B cell (primary cell): ENCODE data around the gene NAA40. TPM values are rescaled to one million over a fixed set of nuclear protein-coding genes. Genes with fewer than 3 reads are reported as not detected.
A peak's percentile ranks its signal among the peaks of the same experiment; 100 is the strongest.

Source experiments
- ATAC-seq: fragments of 200-7000 bp; cut with Tn5 transposase; one replicate; pipeline ENCODE4 v1.10.0; 2021; ENCODE audit warnings: low read depth, mild to moderate bottlenecking, moderate number of reproducible peaks, moderate library complexity
- CTCF ChIA-PET: fragments of 350-600 bp; sonication (Branson Sonifier 250); formaldehyde crosslinking; loops from one replicate; lab custom pipeline; 2021; ENCODE audit warnings: antibody characterized with exemption, inconsistent platforms; lab: Charles Lee
- POLR2A ChIA-PET: fragments of 350-600 bp; sonication (Branson Sonifier 250); formaldehyde crosslinking; loops from one replicate; lab custom pipeline; 2021; ENCODE audit warnings: antibody characterized with exemption; lab: Charles Lee
- DNase-seq: peaks from one replicate; pipeline ENCODE4 v3.0.0; 2013
- H2AFZ ChIP-seq: 2 replicates; pipeline ENCODE4 v1.6.1; 2012; ENCODE audit warnings: mild to moderate bottlenecking, low read depth, low read length; ENCODE audit not compliant: insufficient read depth, poor library complexity, severe bottlenecking
- H3K27ac ChIP-seq, 2 donors: 1 replicate in 1 of 2; 2 replicates in 1 of 2; pipeline ENCODE4 v1.5.1; 2012 to 2013; ENCODE audit warnings: low read length in 2 of 2, mild to moderate bottlenecking in 2 of 2, moderate library complexity in 1 of 2
- H3K27me3 ChIP-seq, 4 experiments: fragments of 200-600 bp in 1 of 4; sonication (generic) in 1 of 4; replicated peaks in 1 of 4; 1 replicate in 2 of 4; 2 replicates in 2 of 4; pipeline versions ENCODE4 v1.6.1 to v1.7.0; 2013 to 2016; ENCODE audit warnings: low read length in 3 of 4, mild to moderate bottlenecking in 2 of 4, mixed read lengths in 1 of 4, moderate library complexity in 1 of 4; ENCODE audit not compliant: insufficient read depth in 4 of 4, control insufficient read depth in 3 of 4; ENCODE audit errors: control extremely low read depth in 1 of 4
- H3K36me3 ChIP-seq, 2 experiments: replicated peaks in 1 of 2; 1 replicate in 1 of 2; 2 replicates in 1 of 2; pipeline versions ENCODE4 v1.6.1 to v1.7.1; 2013; ENCODE audit warnings: low read length in 1 of 2; ENCODE audit not compliant: insufficient read depth in 2 of 2, control insufficient read depth in 1 of 2; ENCODE audit errors: control extremely low read depth in 1 of 2, extremely low read depth in 1 of 2
- H3K4me1 ChIP-seq, 2 donors: fragments of 200-600 bp in 1 of 2; sonication (generic) in 1 of 2; 1 replicate in 1 of 2; 2 replicates in 1 of 2; pipeline versions ENCODE4 v1.5.1 to v1.6.1; 2013 to 2017; ENCODE audit warnings: low read length in 2 of 2; ENCODE audit not compliant: control insufficient read depth in 2 of 2, insufficient read depth in 2 of 2
- H3K4me2 ChIP-seq: replicated peaks from 2 replicates; pipeline ENCODE3; 2012; ENCODE audit warnings: mild to moderate bottlenecking, low read depth, low read length; ENCODE audit not compliant: poor library complexity, severe bottlenecking
- H3K4me3 ChIP-seq, 5 experiments: fragments of 200-600 bp in 1 of 5; sonication (generic) in 1 of 5; 1 replicate in 3 of 5; 2 replicates in 2 of 5; pipeline versions ENCODE4 v1.5.1 to v1.7.0; 2011 to 2016; ENCODE audit warnings: low read length in 4 of 5, mild to moderate bottlenecking in 4 of 5, low read depth in 2 of 5, control low read depth in 1 of 5, moderate library complexity in 1 of 5; ENCODE audit not compliant: insufficient read depth in 1 of 5; ENCODE audit errors: control extremely low read depth in 1 of 5, extremely low read depth in 1 of 5
- H3K79me2 ChIP-seq: fragments of 200-600 bp; sonication (generic); one replicate; pipeline ENCODE4 v1.6.0; 2016; ENCODE audit warnings: low read length; ENCODE audit not compliant: control insufficient read depth, insufficient read depth
- H3K9ac ChIP-seq: fragments of 200-600 bp; sonication (generic); 2 replicates; pipeline ENCODE4 v1.6.1; 2017; ENCODE audit warnings: mild to moderate bottlenecking, low read length, moderate library complexity
- H3K9me3 ChIP-seq, 3 donors: one replicate each; pipeline versions ENCODE4 v1.6.1 to v1.7.1; 2013; ENCODE audit warnings: low read length in 2 of 3; ENCODE audit not compliant: control insufficient read depth in 2 of 3, insufficient read depth in 1 of 3; ENCODE audit errors: control extremely low read depth in 1 of 3
- H4K20me1 ChIP-seq: 2 replicates; pipeline ENCODE4 v1.6.0; 2012; ENCODE audit warnings: mild to moderate bottlenecking, low read length; ENCODE audit not compliant: insufficient read depth, control insufficient read depth, poor library complexity, severe bottlenecking
- H3K27ac Mint-ChIP-seq: one replicate; pipeline ENCODE4 v1.8.0; 2021; ENCODE audit warnings: mixed read lengths
- H3K27me3 Mint-ChIP-seq: one replicate; pipeline ENCODE4 v1.8.0; 2021; ENCODE audit warnings: mixed read lengths
- H3K4me1 Mint-ChIP-seq: one replicate; pipeline ENCODE4 v1.8.0; 2021; ENCODE audit warnings: mixed read lengths
- H3K4me3 Mint-ChIP-seq: one replicate; pipeline ENCODE4 v1.8.0; 2021; ENCODE audit warnings: mixed read lengths
- H3K9me3 Mint-ChIP-seq: one replicate; pipeline ENCODE4 v1.8.0; 2022; ENCODE audit warnings: mixed read lengths; ENCODE audit not compliant: insufficient read depth
- EZH2 ChIP-seq: IDR thresholded peaks from 2 replicates; pipeline ENCODE4 v1.6.1; 2012; ENCODE audit warnings: borderline replicate concordance, low read depth, mild to moderate bottlenecking, moderate library complexity, low read length; ENCODE audit not compliant: insufficient read depth, poor library complexity, severe bottlenecking
- WGBS: methylation state at CpG from one replicate; pipeline ENCODE4 v1.1.5; 2013; ENCODE audit warnings: missing lambda C conversion rate; ENCODE audit not compliant: insufficient coverage; 5-methylcytosine and 5-hydroxymethylcytosine counted together
- intact Hi-C: fragments of 100-400 bp; cut with micrococcal nuclease; formaldehyde crosslinking; loops from one replicate; pipeline ENCODE4 v1.10.0; 2022
- polyA plus RNA-seq: library from polyadenylated mRNA; depleted of rRNA; stranded (reverse); fragments of >200 nt; gene quantifications from 2 replicates; pipeline ENCODE4 v1.2.3, GENCODE V29; 2012
- total RNA-seq, 2 donors: library from RNA; stranded (reverse); fragments of 120-200 nt in 1 of 2; gene quantifications; 1 replicate in 1 of 2; 2 replicates in 1 of 2; pipeline versions ENCODE4 v1.2.3 to v1.2.4, GENCODE V29; 2013 to 2022
- TF ChIP-seq, protein P1 (sequence below): fragments of 200-600 bp; IDR thresholded peaks from one replicate; pipeline ENCODE4 v1.8.0; 2022; ENCODE audit warnings: antibody characterized with exemption, mild to moderate bottlenecking

NAA40 gene
- total and polyA plus RNA-seq, 2 donors (not counting 1 experiment from before 2014, with no cell fraction given): 41.3 to 47.7 TPM

DNA sequence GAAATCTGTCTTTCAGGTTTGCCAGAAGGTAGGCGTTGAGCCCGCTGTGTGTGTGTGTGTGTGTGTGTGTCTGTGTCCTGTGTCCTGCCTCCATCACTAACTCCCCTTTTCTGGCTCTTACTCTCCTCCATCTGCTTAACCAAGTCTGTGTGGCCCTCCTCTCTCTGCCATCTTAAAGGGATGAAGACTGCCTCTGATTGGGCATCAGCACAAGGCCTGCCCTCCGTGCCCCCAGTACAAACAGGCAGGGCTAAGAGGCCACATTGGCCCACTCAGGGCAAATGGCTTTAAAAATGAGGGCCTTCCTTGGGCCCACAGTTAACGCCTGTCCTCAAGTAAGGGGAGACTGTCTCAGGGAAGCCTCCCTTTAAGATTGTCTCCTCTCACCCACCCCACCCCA is 32.7 kb upstream of the NAA40 start:
- H3K27ac Mint-ChIP-seq: no peak overlapping the region
- Histone ChIP-seq H3K4me1 (no peaks in the 10 kb centered on the region), H3K4me2 (no peak overlapping the region), H2AFZ (no peak overlapping the region), H3K4me3 (no peak overlapping the region), H3K27me3 (no peaks in the 10 kb centered on the region), H3K9ac (no peak overlapping the region), H3K36me3 (peaks cover 3 to 81% of the 10 kb centered on the region in 2 experiments), H3K27ac (no peak overlapping the region), H4K20me1 (peaks cover 86% of the 10 kb centered on the region), H3K9me3 (no peaks in the 10 kb centered on the region), H3K79me2 (peaks cover 5% of the 10 kb centered on the region)
- H3K9me3 Mint-ChIP-seq: no peaks in the 10 kb centered on the region
- WGBS: 100% methylated on average over 1 of the region's 4 CpGs
- ChIA-PET POLR2A (interaction anchor here (0.6 to 1.0 kb wide), 3 partner anchors 23 to 92 kb away, joined by 3 to 6 read pairs (median 4); no protein-coding TSS in a partner anchor), CTCF (interaction anchor here (1.3 to 1.9 kb wide), 4 partner anchors 14 to 139 kb away, joined by 5 to 22 read pairs (median 6); partner anchors contain the start of gene ZFTA)
- H3K4me3 Mint-ChIP-seq: no peak overlapping the region
- H3K4me1 Mint-ChIP-seq: no peaks in the 10 kb centered on the region
- DNase-seq: no peak
- ATAC-seq: no peak
- no peaks in the 10 kb centered on the region for H3K27me3 Mint-ChIP-seq
- TF ChIP-seq EZH2: no peak
- TF ChIP-seq, protein P1, sequence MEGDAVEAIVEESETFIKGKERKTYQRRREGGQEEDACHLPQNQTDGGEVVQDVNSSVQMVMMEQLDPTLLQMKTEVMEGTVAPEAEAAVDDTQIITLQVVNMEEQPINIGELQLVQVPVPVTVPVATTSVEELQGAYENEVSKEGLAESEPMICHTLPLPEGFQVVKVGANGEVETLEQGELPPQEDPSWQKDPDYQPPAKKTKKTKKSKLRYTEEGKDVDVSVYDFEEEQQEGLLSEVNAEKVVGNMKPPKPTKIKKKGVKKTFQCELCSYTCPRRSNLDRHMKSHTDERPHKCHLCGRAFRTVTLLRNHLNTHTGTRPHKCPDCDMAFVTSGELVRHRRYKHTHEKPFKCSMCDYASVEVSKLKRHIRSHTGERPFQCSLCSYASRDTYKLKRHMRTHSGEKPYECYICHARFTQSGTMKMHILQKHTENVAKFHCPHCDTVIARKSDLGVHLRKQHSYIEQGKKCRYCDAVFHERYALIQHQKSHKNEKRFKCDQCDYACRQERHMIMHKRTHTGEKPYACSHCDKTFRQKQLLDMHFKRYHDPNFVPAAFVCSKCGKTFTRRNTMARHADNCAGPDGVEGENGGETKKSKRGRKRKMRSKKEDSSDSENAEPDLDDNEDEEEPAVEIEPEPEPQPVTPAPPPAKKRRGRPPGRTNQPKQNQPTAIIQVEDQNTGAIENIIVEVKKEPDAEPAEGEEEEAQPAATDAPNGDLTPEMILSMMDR: no peak
- intact Hi-C loops: loop anchor here (1.0 kb wide), 1 partner anchor 69 kb away; no protein-coding TSS in a partner anchor

DNA sequence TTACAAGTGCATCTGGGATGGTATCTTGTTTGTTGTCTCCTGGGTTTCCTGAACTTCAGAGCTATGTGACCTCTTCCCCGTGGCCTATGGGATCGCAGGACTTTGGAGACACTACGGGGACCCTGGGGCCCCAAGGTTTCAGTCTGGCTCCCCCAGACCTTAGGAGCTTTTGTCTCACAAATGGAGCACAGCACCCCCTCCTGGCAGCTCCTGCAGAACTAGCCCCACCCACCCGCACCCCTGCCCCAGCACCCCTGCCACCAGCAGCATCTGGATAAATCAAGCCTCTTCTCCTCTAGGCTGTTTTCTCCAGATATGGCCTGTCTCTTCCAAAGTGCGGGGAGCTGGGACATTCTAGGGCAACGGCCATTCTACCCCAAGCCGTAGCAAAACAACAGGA is 32.2 kb upstream of the NAA40 start:
- peak; percentile 54 for DNase-seq

More for the DNA sequence above, 32.2 kb upstream of the NAA40 start:
- Histone ChIP-seq H3K27me3 (no peaks in the 10 kb centered on the region), H3K4me2 (no peak overlapping the region), H3K4me3 (no peak overlapping the region), H3K36me3 (peaks cover 3 to 76% of the 10 kb centered on the region in 2 experiments), H4K20me1 (peaks cover 82% of the 10 kb centered on the region), H3K79me2 (peaks cover 5% of the 10 kb centered on the region), H3K9me3 (no peaks in the 10 kb centered on the region), H3K4me1 (no peaks in the 10 kb centered on the region), H2AFZ (no peak overlapping the region), H3K27ac (no peak overlapping the region), H3K9ac (no peak overlapping the region)
- Mint-ChIP-seq H3K27me3 (no peaks in the 10 kb centered on the region), H3K4me3 (no peak overlapping the region), H3K9me3 (no peaks in the 10 kb centered on the region), H3K4me1 (no peaks in the 10 kb centered on the region), H3K27ac (no peak overlapping the region)
- ChIA-PET POLR2A (interaction anchor here (0.6 to 1.0 kb wide), 3 partner anchors 24 to 92 kb away, joined by 3 to 6 read pairs (median 4); no protein-coding TSS in a partner anchor), CTCF (interaction anchor here (0.9 to 1.9 kb wide), 6 partner anchors 14 to 139 kb away, joined by 3 to 22 read pairs (median 6); partner anchors contain the start of genes MARK2 and ZFTA)
- peak; percentile 47 for ATAC-seq
- TF ChIP-seq, protein P1: peak; percentile 29
- TF ChIP-seq EZH2: no peak
- 91% methylated on average over 6 of the region's 7 CpGs for WGBS
- intact Hi-C loops: loop anchor here (1.0 kb wide), 1 partner anchor 69 kb away; no protein-coding TSS in a partner anchor
